Measurements from ENCODE around the gene CDC42EP4. TPM values are rescaled to one million over a fixed set of nuclear protein-coding genes. Genes with fewer than 3 reads are reported as not detected.

The CDC42EP4 gene
- total RNA-seq, 1 donor from 2014 or later = 41.9 TPM

DNA sequence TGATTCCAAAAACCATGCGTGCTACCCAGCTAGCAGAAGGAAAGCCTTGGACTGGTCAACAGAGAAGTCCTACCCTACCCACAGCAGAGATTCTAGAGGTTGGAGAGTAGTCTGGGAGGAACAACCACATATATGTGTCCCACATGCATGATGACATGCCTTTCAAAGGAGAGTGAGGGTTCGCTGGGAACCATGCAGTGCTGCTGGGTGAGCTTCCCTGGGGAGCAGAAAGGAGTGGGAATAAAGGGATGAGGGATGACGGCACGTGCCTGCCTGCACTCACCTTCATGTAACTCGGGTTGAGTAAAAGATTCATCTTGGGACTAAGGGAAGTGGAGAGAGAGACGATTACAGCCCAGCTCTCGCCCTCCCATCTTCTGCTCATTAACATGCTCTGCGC lies 59.9 kb downstream of the CDC42EP4 start:
- TF ChIP-seq, protein P1, sequence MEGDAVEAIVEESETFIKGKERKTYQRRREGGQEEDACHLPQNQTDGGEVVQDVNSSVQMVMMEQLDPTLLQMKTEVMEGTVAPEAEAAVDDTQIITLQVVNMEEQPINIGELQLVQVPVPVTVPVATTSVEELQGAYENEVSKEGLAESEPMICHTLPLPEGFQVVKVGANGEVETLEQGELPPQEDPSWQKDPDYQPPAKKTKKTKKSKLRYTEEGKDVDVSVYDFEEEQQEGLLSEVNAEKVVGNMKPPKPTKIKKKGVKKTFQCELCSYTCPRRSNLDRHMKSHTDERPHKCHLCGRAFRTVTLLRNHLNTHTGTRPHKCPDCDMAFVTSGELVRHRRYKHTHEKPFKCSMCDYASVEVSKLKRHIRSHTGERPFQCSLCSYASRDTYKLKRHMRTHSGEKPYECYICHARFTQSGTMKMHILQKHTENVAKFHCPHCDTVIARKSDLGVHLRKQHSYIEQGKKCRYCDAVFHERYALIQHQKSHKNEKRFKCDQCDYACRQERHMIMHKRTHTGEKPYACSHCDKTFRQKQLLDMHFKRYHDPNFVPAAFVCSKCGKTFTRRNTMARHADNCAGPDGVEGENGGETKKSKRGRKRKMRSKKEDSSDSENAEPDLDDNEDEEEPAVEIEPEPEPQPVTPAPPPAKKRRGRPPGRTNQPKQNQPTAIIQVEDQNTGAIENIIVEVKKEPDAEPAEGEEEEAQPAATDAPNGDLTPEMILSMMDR (IDR thresholded peaks at IDR 0.05; ENCODE audit: insufficient read depth, low read length, poor library complexity, severe bottlenecking) = no peak
- Histone ChIP-seq H3K27me3 (ENCODE audit: control insufficient read depth, insufficient read depth, low read length) (no peaks in the 10 kb centered on the region), H3K4me3 (ENCODE audit: low read depth, low read length) (no peak overlapping the region), H3K36me3 (ENCODE audit: control insufficient read depth, insufficient read depth, low read length) (no peaks in the 10 kb centered on the region)
- DNase-seq (ENCODE audit: low read depth) = no peak

DNA sequence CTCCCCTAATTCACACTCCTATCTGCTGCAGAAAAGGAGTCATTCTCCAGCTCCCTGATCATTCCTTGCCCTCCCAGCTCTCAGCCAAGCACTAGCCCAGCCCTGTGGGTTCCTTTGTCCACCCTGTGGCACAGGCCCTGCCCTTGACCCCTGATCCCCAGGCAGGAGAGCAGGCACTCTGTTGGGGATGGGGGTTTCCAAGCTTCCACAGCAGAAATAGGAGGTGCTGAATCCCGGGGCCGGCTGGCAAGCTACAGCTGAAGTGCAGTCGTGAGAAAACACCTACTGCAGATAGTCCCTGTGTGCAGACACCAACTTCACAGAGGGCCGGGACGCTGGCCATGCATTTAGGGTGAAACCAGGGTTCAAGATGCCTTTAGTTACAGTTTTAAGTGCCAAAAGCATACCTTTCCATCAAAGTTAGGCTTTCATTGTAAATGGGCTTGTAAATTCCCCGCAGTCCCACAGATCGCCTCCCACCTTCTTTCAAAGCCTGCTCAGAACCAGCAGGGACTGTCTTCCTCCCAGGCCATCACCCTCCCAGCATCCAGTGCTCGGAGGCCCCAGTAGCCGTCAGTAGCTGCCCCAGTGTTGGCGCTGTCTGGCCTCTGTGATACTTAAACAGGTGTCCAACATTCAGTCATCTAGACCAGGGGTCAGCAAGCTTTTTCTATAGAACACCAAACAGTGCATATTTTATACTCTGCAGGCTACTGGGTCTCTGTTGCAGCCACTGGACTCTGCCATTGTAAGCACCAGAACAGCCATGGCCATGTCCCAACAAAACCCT lies 60.8 kb downstream of the CDC42EP4 start:
- TF ChIP-seq, protein P1 (IDR thresholded peaks at IDR 0.05; ENCODE audit: insufficient read depth, low read length, poor library complexity, severe bottlenecking) = no peak
- H3K4me3 ChIP-seq (ENCODE audit: low read depth, low read length) = no peak overlapping the region
- H3K36me3 ChIP-seq (ENCODE audit: control insufficient read depth, insufficient read depth, low read length) = no peaks in the 10 kb centered on the region
- no peak for DNase-seq (ENCODE audit: low read depth)
- no peaks in the 10 kb centered on the region for H3K27me3 ChIP-seq (ENCODE audit: control insufficient read depth, insufficient read depth, low read length)

DNA sequence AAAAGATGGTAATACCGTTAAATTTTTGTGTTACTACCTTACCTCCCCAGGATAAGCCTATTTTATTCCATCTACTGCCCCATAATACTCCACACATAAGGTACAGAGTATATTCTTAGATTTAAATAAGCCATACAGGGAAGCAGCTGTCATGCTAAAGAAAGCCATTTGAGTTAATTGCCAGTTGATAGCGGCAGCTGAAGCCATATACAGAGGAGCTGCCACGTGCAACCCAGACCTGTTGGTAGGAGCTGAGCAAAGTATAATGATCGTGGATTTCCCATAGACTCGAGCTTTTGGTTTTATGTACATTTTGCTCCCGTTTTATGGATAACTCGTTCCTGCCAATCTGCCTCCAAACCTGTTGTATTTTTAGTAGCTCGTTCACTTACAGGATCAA lies 62.1 kb downstream of the CDC42EP4 start:
- no peak for DNase-seq (ENCODE audit: low read depth)
- TF ChIP-seq, protein P1 (IDR thresholded peaks at IDR 0.05; ENCODE audit: insufficient read depth, low read length, poor library complexity, severe bottlenecking) = no peak
- no peak overlapping the region for H3K4me3 ChIP-seq (ENCODE audit: low read depth, low read length)
- H3K27me3 ChIP-seq (ENCODE audit: control insufficient read depth, insufficient read depth, low read length) = no peaks in the 10 kb centered on the region
- no peaks in the 10 kb centered on the region for H3K36me3 ChIP-seq (ENCODE audit: control insufficient read depth, insufficient read depth, low read length)

DNA sequence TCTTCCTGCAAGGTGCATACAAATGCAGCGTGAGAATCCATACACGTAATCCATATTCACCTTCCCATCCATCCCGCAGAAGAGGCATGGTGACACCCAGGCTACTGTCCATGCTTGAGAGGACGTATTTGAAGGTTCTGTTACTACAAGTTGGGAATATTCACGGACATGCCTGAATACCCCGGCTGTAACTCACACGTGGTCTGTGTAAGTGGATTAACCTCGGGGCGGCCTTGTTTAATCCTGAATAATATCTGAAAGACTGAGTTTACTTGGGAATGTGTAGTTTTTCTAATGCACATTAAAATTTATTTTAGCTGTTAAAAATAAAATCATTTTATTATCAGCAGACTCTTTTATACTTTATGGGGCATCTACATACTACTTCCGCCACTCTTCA lies 63.3 kb downstream of the CDC42EP4 start:
- no peak for DNase-seq (ENCODE audit: low read depth)
- Histone ChIP-seq H3K36me3 (ENCODE audit: control insufficient read depth, insufficient read depth, low read length) (no peaks in the 10 kb centered on the region), H3K4me3 (ENCODE audit: low read depth, low read length) (no peak overlapping the region), H3K27me3 (ENCODE audit: control insufficient read depth, insufficient read depth, low read length) (no peaks in the 10 kb centered on the region)
- TF ChIP-seq, protein P1 (IDR thresholded peaks at IDR 0.05; ENCODE audit: insufficient read depth, low read length, poor library complexity, severe bottlenecking) = no peak

DNA sequence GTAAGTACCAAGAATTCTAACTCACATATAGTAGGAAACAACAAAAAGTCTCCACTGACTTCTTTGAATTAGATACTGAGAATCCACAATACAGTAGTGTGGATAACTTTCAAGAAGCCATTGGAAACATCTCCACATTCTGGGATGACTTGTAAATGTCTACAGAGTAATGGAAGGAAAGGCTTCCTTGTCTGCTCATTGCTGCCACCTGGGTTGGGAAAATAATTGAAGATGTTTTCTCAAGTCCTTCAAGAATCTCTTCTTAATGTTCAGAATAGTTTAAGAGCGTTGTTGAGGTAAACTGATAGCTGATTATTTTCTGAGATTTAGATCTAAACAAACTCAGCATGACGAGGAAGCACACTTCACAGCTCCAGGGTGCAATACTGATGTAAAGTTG lies 64.1 kb downstream of the CDC42EP4 start:
- TF ChIP-seq, protein P1 (IDR thresholded peaks at IDR 0.05; ENCODE audit: insufficient read depth, low read length, poor library complexity, severe bottlenecking) = peak; percentile 11
- H3K27me3 ChIP-seq (ENCODE audit: control insufficient read depth, insufficient read depth, low read length) = no peaks in the 10 kb centered on the region
- H3K36me3 ChIP-seq (ENCODE audit: control insufficient read depth, insufficient read depth, low read length) = no peaks in the 10 kb centered on the region

DNA sequence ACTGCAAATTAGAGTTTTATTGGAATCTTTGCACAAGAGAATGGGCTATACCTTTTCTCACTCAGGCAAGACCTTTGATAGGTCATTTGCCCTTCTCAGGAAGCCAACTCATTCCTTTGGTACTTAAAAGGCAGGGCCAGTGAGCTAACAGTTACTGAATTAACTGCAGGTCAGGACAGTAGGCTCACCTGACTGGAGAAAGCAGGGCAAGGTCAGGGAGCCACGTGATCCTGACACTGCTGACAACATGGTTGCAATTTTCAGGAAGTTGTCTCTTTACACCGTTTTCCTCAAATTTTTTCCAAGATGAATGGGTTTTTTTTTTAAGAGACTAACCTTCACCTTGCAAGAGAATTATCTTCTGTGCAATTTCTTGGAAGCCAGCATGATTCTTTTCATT lies 71.2 kb downstream of the CDC42EP4 start:
- Histone ChIP-seq H3K27me3 (ENCODE audit: control insufficient read depth, insufficient read depth, low read length) (no peaks in the 10 kb centered on the region), H3K36me3 (ENCODE audit: control insufficient read depth, insufficient read depth, low read length) (no peaks in the 10 kb centered on the region), H3K4me3 (ENCODE audit: low read depth, low read length) (no peak overlapping the region)
- DNase-seq (ENCODE audit: low read depth) = no peak
- TF ChIP-seq, protein P1 (IDR thresholded peaks at IDR 0.05; ENCODE audit: insufficient read depth, low read length, poor library complexity, severe bottlenecking) = no peak

More for the DNA sequence above, 64.1 kb downstream of the CDC42EP4 start:
- H3K4me3 ChIP-seq (ENCODE audit: low read depth, low read length) = no peak overlapping the region
- no peak for DNase-seq (ENCODE audit: low read depth)
